Thymus (tissue), 11 donors: ENCODE results near the gene NCR3LG1. TPM values are rescaled to one million over a fixed set of nuclear protein-coding genes. Genes with fewer than 3 reads are reported as not detected.

ENCODE experiments used
- DNase-seq, 9 donors: peaks; one replicate each; pipeline ENCODE4 v3.0.0-alpha.2; 2013; ENCODE audit warnings: low spot score in 9 of 9, low read depth in 6 of 9, missing footprints in 1 of 9
- H3K27ac ChIP-seq, 2 donors: one replicate each; pipeline ENCODE4 v1.5.1; 2013; ENCODE audit warnings: control low read depth in 1 of 2, low read depth in 1 of 2, low read length in 1 of 2, mild to moderate bottlenecking in 1 of 2, moderate library complexity in 1 of 2
- H3K27me3 ChIP-seq, 2 donors: one replicate each; pipeline ENCODE4 v1.5.1; 2013; ENCODE audit warnings: low read length in 1 of 2; ENCODE audit not compliant: control insufficient read depth in 2 of 2, insufficient read depth in 1 of 2
- H3K36me3 ChIP-seq, 2 donors: one replicate each; pipeline ENCODE4 v1.5.1; 2013; ENCODE audit warnings: low read length in 1 of 2, mild to moderate bottlenecking in 1 of 2, moderate library complexity in 1 of 2; ENCODE audit not compliant: control insufficient read depth in 2 of 2, insufficient read depth in 2 of 2
- H3K4me1 ChIP-seq, 2 donors: one replicate each; pipeline ENCODE4 v1.5.1; 2013; ENCODE audit warnings: low read length in 2 of 2; ENCODE audit not compliant: control insufficient read depth in 2 of 2, insufficient read depth in 2 of 2
- H3K4me3 ChIP-seq, 2 donors: one replicate each; pipeline ENCODE4 v1.5.1; 2013; ENCODE audit warnings: low read length in 2 of 2, control low read depth in 1 of 2, mild to moderate bottlenecking in 1 of 2
- H3K9me3 ChIP-seq, 2 donors: one replicate each; pipeline ENCODE4 v1.5.1; 2013; ENCODE audit warnings: low read length in 1 of 2, mild to moderate bottlenecking in 1 of 2; ENCODE audit not compliant: control insufficient read depth in 2 of 2, insufficient read depth in 1 of 2
- WGBS: extraction: QIAGEN DNeasy Blood & Tissue Kit; methylation state at CpG from one replicate; pipeline ENCODE4 v1.1.7; 2013; 5-methylcytosine and 5-hydroxymethylcytosine counted together
- polyA plus RNA-seq: library from polyadenylated mRNA; stranded (reverse); fragments of 200-250 nt; gene quantifications from one replicate; pipeline ENCODE4 v1.2.3, GENCODE V29; 2013
- total RNA-seq: library from RNA; stranded (reverse); fragments of 120-200 nt; gene quantifications from one replicate; pipeline ENCODE4 v1.2.4, GENCODE V29; 2013
- donor health status: healthy.

NCR3LG1 gene
- total and polyA plus RNA-seq, 2 donors, result 0.37 to 1.0 TPM

- peaks cover 6 to 12% of the 10 kb centered on the region in 2 donors for H3K36me3 ChIP-seq
- WGBS, result 95% methylated on average over 1 of the region's 1 CpG
- no peak overlapping the region for H3K4me3 ChIP-seq
- no peaks in the 10 kb centered on the region for H3K4me1 ChIP-seq
- no peak overlapping the region for H3K27ac ChIP-seq
- no peak for DNase-seq
- H3K9me3 ChIP-seq, result no peaks in the 10 kb centered on the region
- no peaks in the 10 kb centered on the region for H3K27me3 ChIP-seq
These were observed 7.7 kb upstream of the NCR3LG1 start for GRCh38 chr11:17343907-17344306.

GRCh38 chr11:17347676-17348075, 3.9 kb upstream of the NCR3LG1 start:
- Histone ChIP-seq H3K4me1 (peaks cover 7 to 17% of the 10 kb centered on the region in 2 donors), H3K27me3 (peaks cover 0 to 20% of the 10 kb centered on the region in 2 donors), H3K27ac (no peak overlapping the region), H3K9me3 (no peaks in the 10 kb centered on the region), H3K36me3 (peaks cover 3 to 17% of the 10 kb centered on the region in 2 donors), H3K4me3 (no peak overlapping the region)
- 95% methylated on average over 1 of the region's 1 CpG for WGBS
- DNase-seq, result no peak

DNA sequence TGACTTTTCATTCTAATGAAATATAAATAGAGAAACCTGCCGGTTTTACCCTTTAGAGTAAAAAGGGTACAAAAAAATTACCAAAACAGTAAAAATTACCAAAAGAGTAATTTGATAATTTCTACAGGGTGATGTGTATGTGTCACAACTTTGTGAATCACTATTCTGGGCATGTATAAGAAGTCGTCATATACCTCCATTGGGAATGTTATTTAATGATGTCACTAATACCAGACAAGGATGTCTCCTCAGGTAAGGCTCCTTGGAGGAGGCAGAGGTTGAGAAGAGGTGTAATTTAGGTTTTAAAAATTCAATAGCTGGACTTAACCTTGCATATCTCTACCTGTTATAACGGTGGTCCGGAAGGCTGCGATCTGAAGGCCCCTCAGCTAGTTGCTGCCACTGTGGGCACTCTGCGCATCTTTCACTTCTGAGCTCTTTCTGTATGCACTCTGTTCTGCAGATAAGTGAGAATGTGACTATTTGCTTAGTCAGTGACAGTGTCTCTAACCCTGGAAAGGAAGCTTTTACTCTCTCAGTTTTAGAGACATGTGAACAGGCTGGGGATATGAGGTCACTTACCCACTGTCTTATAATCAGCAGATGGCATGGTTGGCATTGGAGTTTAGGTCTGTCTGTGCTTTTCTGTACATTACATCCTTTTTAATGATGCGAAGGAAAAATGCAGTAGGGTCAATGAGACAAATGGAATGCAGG, 987 bp upstream of the NCR3LG1 start:
- DNase-seq, result no peak
- no peak overlapping the region for H3K27ac ChIP-seq
- peaks cover 0 to 10% of the 10 kb centered on the region in 2 donors for H3K36me3 ChIP-seq
- 97% methylated on average over 7 of the region's 7 CpGs for WGBS
- peaks cover 7 to 31% of the 10 kb centered on the region in 2 donors for H3K4me1 ChIP-seq
- peaks cover 0 to 34% of the 10 kb centered on the region in 2 donors for H3K27me3 ChIP-seq
- H3K4me3 ChIP-seq, result no peak overlapping the region
- H3K9me3 ChIP-seq, result no peaks in the 10 kb centered on the region

DNA sequence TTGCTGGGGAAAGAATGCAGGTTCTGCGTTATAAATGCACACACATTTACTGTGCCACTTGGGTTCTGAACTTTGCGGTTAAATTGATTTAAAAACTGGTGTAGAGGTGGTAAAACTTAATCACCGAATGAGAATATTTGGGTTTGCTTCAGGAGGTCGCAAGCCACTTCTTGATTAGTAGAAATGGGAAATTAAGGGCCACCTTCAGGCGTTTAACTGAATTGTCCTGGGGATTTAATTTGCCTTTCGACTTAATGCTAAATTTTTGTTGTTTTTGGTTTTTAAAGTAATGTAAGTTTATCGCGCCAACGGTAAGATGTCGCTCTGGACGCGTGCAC, 459 bp upstream of the NCR3LG1 start:
- no peaks in the 10 kb centered on the region for H3K9me3 ChIP-seq
- peaks cover 0 to 7% of the 10 kb centered on the region in 2 donors for H3K36me3 ChIP-seq
- 23% methylated on average over 12 of the region's 12 CpGs for WGBS
- peaks cover 0 to 34% of the 10 kb centered on the region in 2 donors for H3K27me3 ChIP-seq
- peak overlapping the region; percentile 49 to 56 for H3K4me3 ChIP-seq
- no peak for DNase-seq
- H3K4me1 ChIP-seq, result peaks cover 7 to 31% of the 10 kb centered on the region in 2 donors
- H3K27ac ChIP-seq, result no peak overlapping the region

- WGBS, result under 1% methylated on average over 69 of the region's 69 CpGs
- Histone ChIP-seq H3K4me3 (peak overlapping the region; percentile 49 to 56), H3K36me3 (peaks cover 4 to 5% of the 10 kb centered on the region in 2 donors), H3K27me3 (peaks cover 0 to 34% of the 10 kb centered on the region in 2 donors), H3K9me3 (no peaks in the 10 kb centered on the region), H3K27ac (peak overlapping the region in 1 of 2 donors; percentile 50), H3K4me1 (peaks cover 7 to 31% of the 10 kb centered on the region in 2 donors)
- peak in 6 of 9 donors; percentile 22 to 62 (median 32) for DNase-seq
These were observed 1.6 kb downstream of the NCR3LG1 start for GRCh38 chr11:17352950-17353820.

GRCh38 chr11:17353821-17354600, 2.4 kb downstream of the NCR3LG1 start:
- H3K27ac ChIP-seq, result no peak overlapping the region
- 10% methylated on average over 15 of the region's 15 CpGs for WGBS
- peaks cover 7 to 31% of the 10 kb centered on the region in 2 donors for H3K4me1 ChIP-seq
- H3K27me3 ChIP-seq, result peaks cover 0 to 34% of the 10 kb centered on the region in 2 donors
- H3K4me3 ChIP-seq, result peak overlapping the region; percentile 49 to 56
- H3K9me3 ChIP-seq, result no peaks in the 10 kb centered on the region
- H3K36me3 ChIP-seq, result peaks cover 4% of the 10 kb centered on the region in 2 donors
- DNase-seq, result peak in 3 of 9 donors; percentile 7 to 23 (median 14)

DNA sequence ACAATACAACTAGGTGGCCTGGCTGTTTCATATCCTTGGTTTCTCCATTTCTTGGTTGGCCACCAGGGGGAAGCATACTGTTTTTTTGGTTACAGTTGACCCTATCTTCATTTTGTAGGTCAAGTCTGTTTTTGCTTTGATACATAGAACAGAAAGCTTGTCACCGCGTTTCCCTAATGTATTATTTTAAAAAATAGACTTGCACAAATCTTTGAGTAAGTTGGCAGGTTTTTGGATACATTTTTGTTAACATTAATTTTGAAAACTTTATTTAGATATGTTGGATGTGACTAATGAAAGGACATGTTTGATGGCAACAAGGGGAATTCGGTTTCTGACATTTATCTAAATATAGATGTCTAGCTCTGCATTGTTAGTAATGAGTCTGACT, 3.0 kb downstream of the NCR3LG1 start:
- Histone ChIP-seq H3K4me3 (no peak overlapping the region), H3K36me3 (peaks cover 0 to 4% of the 10 kb centered on the region in 2 donors), H3K4me1 (peaks cover 7 to 31% of the 10 kb centered on the region in 2 donors), H3K27me3 (peaks cover 0 to 34% of the 10 kb centered on the region in 2 donors), H3K9me3 (no peaks in the 10 kb centered on the region), H3K27ac (no peak overlapping the region)
- DNase-seq, result peak in 6 of 9 donors; percentile 23 to 81 (median 64)
- 75% methylated on average over 3 of the region's 3 CpGs for WGBS

- Histone ChIP-seq H3K36me3 (peaks cover 21 to 27% of the 10 kb centered on the region in 2 donors), H3K4me1 (no peaks in the 10 kb centered on the region), H3K27me3 (no peaks in the 10 kb centered on the region), H3K9me3 (peaks cover 8 to 14% of the 10 kb centered on the region in 2 donors), H3K4me3 (no peak overlapping the region), H3K27ac (no peak overlapping the region)
- no peak for DNase-seq
- WGBS, result 92% methylated on average over 1 of the region's 1 CpG
These were observed 14.9 kb downstream of the NCR3LG1 start for GRCh38 chr11:17366495-17366894.
